H1 (cell line): Measurements from ENCODE around the gene CD38.

Experiments used
- ATF2 ChIP-seq: IDR thresholded peaks from 2 replicates; pipeline ENCODE4 v1.6.1; 2012; ENCODE audit warnings: low read length, inconsistent platforms
- BRCA1 ChIP-seq: IDR thresholded peaks from 2 replicates; pipeline ENCODE4 v1.6.1; 2012; ENCODE audit warnings: low read depth, low read length, improper control_type of control experiment

DNA sequence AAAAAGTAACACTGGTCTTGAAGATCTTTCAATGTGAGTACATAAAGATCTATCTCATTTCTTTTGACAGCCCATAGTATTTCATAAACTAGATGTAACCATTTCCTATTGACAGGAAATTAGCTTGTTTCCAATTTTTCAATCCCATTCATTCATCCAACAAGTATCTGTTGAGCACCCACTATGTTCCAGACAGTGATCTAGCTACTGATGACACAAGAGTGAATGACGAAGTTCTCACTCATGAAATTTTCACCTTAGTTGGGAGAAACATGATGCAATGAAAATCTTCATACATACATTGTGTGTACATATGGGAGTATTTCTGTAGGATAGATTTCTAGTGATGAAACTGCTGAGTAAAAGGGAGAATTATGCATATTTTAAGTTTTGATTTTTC lies 1.7 kb downstream of the CD38 start:
- TF ChIP-seq BRCA1: no peak
- TF ChIP-seq ATF2: no peak
